HG03097 (cell line): Measurements from ENCODE around the gene LSS.
A peak's percentile ranks its signal among the peaks of the same experiment; 100 is the strongest.
"Not testable (repeated sequence)": the region's sequence is repeated elsewhere in the genome, so short reads cannot be mapped to it uniquely, and the experiment has no call there.

Experiments
- ATAC-seq: cut with Tn5 transposase; IDR thresholded peaks from one replicate; pipeline ENCODE4 v1.9.1; 2021; ENCODE audit not compliant: unreplicated experiment, low FRiP score

The LSS gene

DNA sequence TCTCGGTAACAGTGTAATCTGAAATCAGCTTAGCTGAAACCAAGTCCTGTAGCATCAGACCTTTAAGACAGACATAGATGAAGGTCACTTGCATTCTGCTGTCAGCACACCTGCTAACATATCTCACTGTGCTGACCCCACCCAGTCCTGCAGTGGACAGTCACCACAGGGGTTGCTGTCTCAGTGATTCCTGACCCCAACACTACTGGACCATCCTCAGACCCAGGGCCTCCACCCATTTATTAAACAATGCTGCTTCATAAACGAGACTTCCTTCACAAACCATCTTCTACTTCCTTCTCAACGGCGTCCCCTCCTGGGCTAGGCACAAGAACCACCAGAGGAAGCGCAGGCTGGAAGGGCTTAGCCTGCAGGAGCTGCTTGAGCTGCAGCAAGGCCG lies 17.8 kb upstream of the LSS start:
- ATAC-seq: no peak

DNA sequence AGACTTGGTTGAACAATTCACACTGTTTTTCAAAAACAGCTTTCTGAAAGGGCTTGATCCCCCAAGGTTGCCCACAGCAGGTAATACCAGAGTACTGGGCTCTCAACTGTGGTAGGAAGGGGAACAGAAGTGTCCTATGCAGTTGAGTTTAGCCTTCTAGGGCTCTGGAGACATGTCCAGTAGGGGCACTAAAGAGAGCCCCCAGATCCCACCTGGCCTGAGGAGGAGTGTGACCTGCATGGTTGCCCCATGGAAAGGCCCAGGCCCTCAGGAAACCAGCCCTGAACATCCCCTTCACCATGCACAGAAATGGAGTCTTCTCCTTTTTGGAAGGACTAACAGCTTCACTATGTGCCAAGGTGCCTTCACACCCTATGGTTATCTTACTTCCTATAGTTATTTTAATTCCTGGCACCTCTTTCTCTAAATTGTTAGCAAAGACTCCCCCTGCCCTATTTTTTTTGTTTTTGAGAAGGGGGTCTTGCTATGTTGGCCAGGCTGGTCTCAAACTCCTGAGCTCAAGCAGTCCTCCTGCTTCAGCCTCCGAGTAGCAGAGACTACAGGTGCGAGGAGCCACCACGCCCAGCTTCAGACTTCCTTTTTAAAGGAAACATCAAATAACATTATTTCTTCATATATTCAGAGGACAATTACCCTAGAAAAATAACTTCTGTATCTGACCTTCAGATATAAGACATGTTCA lies 16.8 kb upstream of the LSS start:
- ATAC-seq: no peak

DNA sequence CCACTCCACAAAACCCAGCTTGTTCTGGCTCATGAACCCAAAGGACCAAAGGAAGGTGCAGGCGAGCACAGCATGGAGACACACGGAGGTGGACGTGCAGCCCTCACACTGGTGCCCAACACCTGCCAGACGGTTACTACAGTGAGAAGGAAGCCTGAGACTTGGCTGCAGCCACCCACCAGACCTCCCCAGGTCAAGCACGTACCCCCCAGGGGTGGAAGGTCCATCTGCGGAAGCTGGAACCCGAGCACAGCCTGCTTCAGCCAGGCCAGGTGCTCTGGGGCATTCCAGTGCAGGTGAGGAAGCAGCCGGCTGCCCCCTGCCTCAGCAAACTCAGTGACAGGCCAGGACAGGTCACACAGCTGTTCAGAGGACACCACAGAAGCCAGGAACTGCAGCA lies 16.0 kb upstream of the LSS start:
- ATAC-seq: no peak

DNA sequence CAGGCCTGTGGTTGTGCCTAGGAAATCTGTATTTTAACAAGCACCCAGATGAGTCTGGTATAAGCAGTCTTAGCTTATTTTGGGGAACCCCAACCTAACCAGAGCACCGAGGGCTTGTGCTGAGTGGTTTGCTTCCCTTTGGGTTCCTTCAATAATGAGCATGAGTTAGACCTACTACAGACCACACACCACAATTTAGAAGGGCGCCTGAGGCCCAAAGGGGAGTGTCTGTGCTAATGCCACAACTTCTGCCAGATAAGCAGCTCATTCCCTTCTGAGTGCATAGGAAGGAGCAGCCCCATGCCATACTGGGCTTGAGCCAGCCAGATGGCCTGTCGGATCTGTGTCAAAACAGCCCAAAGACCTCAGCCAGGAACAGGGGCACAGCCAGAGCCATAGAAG lies 15.4 kb upstream of the LSS start:
- ATAC-seq: no peak

DNA sequence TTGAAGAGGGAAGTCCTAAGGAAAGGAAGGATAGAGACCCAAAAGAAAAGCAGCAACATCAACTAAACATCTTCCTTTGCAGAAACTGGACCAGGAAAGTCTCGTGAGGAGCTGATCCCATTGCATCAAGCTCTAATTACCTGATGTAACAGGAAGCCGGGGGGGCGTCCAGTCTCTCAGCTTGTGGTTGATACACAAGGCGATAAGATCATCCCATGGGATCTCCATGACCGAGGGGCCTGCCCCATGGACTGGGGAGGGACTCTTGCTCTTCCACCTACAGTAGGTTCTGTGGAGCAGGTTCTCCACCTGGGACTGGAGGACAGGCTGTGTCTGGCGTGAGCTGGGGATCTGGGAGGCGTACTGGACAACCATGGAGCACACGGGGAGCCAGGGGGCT lies 14.8 kb upstream of the LSS start:
- ATAC-seq: no peak

DNA sequence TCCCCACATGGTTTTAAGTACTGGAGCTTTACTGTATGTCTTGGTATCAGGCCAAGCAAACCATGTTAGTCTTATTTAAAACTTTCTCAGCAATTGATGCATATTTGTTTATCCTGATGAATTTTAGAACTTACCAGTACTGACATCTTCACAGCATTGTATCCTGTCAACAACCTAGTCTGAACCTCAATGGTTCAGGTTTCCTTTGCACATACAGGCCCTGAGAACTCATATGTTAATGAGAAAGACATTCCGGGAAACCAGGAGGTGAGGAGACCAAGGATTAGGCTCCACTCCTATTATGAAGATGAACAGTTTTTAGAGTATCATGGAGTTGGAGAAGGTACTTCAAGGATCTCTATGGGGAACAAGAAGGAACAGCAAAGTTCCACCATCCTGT lies 13.0 kb upstream of the LSS start:
- ATAC-seq: not testable (repeated sequence)

DNA sequence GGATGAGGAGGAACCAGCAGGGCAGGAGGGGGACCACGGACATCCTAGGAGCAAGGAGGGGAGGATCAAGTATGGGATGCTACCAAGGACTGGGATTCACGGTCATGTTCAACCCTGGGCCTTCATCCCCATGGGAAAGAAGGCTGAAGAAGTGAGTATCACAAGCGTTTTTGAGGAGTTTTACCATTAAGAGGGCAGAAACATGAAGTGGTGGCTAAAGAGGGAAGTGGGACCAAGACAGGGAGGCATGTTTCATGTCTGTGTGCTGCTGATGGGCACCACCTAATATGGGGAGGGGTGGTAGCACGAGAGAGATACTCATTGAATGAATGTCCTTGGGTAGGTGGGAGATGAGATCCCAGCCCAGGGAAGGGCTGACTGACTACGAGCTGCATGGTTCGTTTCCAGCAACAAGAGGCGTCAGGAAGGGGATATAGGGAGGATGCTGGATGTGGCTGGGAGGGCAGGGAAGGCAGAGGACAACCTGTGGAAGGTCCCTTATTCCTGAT lies 11.3 kb upstream of the LSS start:
- no peak for ATAC-seq

DNA sequence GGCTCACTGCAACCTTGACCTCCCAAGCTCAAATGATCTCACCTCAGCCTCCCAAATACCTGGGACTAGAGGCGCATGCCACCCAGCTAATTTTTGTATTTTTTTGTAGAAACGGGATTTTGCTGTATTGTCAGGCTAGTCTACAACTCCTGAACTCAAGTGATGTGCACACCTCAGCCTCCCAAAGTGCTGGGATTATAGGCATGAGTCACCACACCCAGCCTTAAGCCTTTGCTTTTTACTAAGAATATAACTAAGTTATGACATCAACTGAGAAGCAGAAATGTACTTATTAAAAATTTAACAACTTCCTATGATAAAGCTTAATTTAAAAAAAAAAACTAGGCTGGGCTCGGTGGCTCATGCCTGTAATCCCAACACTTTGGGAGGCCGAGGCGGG lies 8.9 kb upstream of the LSS start:
- no peak for ATAC-seq

DNA sequence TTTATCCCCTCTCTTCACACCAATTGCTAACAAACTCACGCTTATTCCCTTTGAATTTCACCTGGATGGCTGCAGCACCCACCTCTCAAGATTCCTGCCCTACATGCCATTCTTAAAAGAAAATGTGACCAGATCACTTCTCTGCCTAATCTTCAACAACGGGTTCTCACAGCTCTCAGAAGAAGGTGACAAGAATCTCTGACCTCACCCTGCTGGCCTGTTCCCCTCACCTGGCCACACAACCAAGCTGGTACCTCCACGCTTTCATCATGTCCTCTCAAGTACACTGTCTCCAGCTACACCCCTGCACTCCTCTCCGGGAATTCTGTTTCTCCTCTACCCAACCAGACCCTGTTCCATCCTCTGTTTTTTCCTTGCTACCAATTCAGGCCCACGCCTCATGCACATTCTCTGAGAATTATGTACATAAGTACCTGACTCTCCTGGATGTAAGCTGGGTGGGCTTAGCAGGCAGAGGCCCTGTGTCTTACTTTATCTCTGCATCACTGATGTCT lies 5.9 kb upstream of the LSS start:
- no peak for ATAC-seq

DNA sequence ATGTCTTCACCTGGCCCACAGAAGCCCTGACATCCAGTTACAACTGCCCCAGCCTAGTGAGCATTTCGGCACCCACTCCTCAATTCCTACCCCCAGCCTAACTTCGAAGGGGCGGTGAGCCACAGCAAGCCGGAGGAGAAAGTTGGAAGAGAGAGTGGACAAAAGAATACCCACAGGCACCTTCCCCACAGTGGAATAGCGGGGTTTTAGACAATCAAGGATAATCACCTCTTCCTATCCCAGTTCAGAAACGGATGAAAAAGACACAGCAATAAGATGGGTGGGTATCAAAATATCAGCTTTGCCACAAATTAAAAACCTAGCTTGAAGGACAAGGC lies 1.3 kb upstream of the LSS start:
- no peak for ATAC-seq

DNA sequence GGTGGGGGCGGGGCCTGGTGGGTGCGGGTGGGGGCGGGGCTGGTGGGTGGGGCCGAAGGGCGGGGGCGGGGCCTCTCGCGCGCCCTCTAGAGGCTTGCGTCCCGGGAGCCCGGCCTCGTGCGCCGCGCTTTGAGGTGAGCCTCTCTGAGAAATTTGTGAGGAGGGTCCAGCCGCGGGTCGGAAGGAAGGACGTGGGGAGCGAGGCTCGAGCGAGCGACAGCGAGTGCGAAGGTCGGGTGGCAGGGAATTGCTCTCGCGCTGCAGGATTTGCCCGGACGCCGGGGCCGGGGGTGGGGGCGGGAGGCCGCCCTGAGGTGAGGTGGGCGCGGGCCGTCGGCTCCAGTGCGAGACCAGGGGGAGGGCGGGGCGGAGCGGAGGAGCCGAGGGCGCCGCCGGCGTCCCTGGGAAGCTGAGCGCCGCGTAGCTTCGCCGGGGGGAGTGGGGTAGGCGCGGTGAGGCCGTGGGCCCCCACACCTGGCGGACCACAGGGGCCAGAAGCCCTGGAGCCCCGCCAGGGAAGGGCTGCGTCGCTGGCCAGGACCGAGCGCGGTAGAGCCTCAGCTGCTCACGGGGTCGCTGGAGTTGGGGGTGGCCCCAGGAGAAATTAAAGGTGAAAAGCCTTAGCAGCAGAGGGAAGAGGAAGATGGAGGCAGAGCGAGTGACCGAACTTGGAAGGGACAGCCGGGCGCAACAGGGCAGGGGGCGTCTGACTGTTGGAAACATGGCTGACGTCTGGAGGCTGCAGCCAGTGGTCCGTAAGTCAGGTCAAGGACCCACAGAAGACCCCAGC lies 754 bp upstream of the LSS start:
- ATAC-seq: peak; percentile 24

DNA sequence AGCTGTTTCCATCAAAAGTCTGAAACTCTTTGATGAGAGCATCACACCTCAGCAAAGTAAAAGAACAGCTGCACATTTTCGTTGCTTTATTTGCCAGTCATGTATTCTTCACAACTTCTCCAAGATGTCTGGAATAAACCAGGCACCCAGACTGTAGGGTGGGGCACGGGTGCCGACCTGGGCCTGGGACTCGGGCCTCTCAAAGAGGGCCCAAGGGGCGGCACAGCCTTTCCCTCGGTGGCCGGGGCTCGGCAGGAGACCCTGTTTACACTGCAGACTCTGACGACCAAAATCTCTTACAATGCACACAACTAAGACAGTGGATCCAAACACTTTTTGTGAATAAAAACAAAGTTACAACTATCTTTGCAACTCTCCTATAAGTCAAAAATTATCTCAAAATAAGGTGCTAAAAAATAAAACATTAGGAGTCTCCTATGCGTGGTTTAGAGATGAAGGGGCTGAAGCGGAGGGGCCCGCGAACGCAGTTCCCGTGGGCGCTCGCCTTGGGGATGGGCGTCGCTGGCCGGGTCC lies 696 bp downstream of the LSS start:
- ATAC-seq: no peak

DNA sequence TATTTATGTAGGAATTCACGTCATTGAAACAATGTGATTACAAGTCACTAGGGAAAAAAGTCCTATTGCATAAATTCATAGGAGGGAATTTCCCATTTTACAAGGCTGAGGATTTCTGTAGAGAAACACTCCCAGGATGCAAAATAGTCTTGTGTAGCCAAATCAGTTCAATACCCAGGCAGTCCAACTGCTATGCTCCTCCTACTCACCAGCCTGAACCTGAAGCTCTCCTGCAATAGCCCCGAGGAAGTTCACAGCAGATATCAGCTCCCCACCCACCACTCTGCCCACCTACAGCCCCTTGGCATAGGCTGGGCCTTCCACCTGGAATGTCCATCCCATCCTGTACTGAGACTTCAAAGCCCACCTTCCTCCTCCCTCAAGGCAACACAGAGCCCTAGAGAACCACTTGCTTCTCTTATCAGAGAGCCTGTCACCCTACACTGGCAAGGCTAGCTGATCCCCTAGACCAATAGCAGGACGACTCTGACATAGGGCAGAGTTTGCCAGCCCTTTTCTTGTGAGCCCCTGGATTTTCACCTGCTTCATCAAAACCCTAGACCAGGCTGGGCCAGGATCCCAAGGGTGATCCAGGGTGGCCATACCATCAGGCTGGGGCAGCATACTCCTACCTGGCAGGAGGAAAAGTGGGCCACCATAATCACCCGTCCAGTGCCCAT lies 1.5 kb downstream of the LSS start:
- no peak for ATAC-seq

DNA sequence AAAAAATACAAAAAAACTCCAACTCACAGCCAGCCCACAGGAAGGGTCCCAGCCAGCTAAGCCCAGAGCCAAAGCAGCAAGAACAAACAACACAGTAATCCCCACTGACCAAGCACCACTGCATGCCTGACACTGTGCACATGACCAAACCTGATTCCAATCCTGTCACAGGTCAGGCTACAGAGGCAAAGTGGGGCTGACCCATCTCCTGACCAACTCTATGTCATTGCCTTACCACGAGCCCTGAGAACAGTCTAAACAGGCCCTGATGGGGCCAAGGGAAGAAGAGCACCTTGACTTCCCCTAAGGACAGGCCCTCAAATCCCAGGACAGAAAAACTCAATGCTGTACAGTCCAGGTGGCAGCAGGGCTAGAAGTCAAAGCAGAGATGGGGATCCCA lies 2.4 kb downstream of the LSS start:
- ATAC-seq: no peak

DNA sequence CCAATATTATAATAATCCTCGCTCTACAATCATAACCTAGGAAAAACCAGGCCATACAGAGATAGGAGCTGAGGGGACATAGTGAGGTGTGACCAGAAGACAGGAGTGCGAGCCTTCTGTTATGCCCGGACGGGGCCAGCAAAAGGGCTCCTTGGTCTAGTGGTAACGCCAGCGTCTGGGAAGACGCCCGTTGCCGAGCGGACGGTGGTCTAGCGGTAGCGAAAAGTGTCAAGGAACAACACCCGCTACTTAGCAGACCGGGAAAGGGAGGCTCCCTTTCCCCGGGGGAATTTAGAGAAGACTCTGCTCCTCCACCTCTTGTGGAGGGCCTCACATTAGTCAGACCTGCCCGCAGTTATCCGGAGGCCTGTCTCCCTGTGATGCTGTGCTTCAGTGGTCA lies 4.9 kb downstream of the LSS start:
- not testable (repeated sequence) for ATAC-seq

DNA sequence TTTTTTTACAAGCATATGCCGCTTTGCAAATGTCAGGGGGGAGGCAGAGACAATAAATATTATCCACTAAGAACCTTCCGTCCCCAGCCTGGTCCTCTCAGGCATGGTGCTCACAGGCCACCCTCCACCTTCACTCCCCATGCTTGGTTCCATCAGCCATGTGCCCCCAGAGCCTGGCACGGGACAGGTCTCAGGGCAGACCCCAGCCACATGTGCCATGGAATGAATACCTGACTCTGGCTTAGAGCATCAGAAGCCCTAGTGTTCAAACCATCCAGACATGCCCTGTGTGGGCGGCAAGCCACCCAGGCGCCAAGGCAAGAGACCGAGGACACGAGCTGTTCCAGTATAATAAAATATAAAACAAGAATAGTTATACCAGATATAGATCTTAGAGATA lies 5.4 kb downstream of the LSS start:
- no peak for ATAC-seq

DNA sequence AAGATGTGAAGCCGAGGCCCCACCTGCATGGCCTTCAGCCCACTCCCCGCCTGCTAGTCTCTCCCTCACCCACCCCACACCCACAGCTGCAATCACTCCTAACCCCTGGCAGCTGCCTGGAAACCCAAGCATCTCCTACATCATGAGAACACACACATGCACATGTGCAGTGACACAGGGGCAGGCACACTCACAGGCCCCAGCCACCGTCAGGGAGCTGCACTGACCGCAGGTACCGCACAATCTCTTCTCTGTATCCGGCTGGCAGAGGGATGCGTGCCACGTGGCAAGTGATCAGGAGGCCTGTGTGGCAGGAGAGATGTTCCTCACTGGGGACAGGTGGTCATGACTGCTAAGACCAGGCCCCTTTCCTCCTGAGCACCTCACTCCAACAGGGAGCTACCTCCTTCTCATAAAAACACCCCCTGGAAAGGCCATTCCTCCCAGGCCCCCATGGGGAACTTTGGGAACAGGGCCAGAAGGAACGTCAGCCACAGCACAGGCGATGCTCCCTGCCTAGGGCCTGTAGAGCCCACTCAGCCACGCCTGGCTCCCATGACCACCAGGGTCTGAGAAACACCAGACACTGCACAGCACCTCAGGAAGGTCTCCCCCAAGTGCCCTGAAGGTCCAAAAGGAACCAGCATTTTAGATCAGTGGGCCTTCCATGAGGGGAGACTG lies 6.0 kb downstream of the LSS start:
- ATAC-seq: no peak

DNA sequence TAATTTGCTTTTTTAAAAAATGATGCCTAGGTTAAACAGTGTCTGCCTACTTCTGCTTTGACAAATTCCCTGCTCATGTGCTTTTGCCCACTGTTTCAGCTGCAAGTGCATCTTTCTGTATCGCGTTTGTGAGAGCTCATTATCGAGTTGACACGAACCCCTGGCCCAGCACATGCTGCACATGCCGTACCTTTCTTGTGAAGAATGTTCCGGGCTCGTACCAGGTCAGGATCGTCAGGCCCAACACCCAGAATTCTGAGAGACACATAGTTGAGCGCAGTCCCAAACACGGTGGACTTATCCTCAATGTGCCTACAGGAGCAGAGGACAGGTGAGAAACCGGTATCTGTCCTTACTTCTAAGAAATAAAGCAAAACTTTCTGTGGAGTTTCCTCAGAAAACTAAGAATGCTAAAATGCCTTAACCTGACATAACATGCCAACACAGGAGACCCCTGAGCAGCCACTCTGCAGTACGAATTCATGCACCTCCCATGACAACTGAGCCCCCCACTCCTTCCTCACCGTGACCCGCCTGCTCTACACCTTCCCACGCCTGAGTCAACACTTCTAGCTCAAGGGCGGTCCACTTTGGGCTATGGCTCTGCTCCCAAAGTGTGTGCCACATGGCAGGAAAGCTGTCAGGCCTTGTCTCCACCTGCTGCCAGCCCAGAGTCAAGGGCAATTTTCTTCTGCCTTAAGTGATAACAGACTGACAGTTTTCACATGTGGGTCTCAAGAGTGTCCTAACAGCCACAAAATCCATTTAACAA lies 6.7 kb downstream of the LSS start:
- ATAC-seq: no peak

DNA sequence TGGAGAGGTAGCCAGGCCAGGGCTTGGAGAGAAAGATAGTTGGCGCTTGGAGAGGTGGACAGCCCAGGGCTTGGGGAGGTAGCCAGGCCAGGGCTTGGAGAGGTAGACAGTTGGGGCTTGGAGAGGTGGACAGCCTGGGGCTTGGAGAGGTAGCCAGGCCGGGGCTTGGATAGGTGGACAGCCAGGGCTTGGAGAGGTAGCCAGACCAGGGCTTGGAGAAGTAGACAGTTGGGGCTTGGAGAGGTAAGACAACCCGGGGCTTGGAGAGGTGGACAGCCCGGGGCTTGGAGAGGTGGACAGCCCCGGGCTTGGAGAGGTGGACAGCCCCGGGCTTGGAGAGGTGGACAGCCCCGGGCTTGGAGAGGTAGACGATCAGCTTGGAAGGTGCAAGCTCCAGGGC lies 7.7 kb downstream of the LSS start:
- no peak for ATAC-seq

DNA sequence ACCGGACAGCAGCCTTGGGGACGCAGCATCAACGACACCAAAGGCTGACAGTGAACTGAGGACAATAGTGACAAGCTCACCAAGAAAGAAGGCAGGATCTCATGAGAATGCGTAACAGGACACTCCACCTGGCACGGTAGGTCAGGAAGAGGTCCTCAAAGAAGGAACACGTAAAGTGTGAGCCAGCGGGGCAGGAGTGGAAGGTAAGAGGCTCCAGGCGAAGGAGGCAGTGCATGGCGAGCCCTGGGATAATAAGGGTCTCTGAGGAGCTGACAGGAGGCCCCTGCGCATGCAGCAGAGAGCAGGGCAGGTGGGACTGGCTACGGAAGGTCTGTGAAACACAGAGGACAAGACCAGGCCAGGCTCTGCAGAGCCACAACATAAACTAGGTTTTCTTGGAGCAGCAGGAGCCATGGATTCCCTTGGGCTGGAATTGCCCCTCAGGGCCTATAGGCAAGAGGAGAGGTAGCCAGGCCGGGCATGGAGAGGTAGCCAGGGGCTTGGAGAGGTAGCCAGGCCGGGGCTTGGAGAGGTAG lies 8.2 kb downstream of the LSS start:
- ATAC-seq: no peak
